Liver (tissue), 3 donors: ENCODE measurements around the gene MAPRE3.

Experiments
- FOXA1 ChIP-seq: IDR thresholded peaks from 2 replicates; pipeline ENCODE4 v1.6.1; 2016; ENCODE audit warnings: antibody characterized with exemption
- JUND ChIP-seq, 2 donors: IDR thresholded peaks; 2 replicates each; pipeline ENCODE4 v1.6.1; 2016; ENCODE audit warnings: antibody characterized with exemption in 2 of 2
- RAD21 ChIP-seq, 2 donors: IDR thresholded peaks; 2 replicates each; pipeline ENCODE4 v1.6.1; 2016; ENCODE audit warnings: antibody characterized with exemption in 2 of 2, mild to moderate bottlenecking in 2 of 2
- REST ChIP-seq: IDR thresholded peaks from 2 replicates; pipeline ENCODE4 v1.6.1; 2016; ENCODE audit warnings: antibody characterized with exemption, mild to moderate bottlenecking
- RXRA ChIP-seq, 2 donors: IDR thresholded peaks; 2 replicates each; pipeline ENCODE4 v1.6.1; 2017 to 2018; ENCODE audit warnings: antibody characterized with exemption in 2 of 2, mild to moderate bottlenecking in 1 of 2
- SP1 ChIP-seq: IDR thresholded peaks from 2 replicates; pipeline ENCODE4 v1.6.1; 2018; ENCODE audit warnings: antibody characterized with exemption, mild to moderate bottlenecking
- TAF1 ChIP-seq: conservative IDR thresholded peaks from 2 replicates; pipeline ENCODE4 v1.6.1; 2016; ENCODE audit warnings: antibody characterized with exemption, mild to moderate bottlenecking
- YY1 ChIP-seq: IDR thresholded peaks from 2 replicates; pipeline ENCODE4 v1.6.1; 2016; ENCODE audit warnings: antibody characterized with exemption, mild to moderate bottlenecking
- TF ChIP-seq, protein P1 (sequence below): fragments of 150-350 bp; IDR thresholded peaks from 2 replicates; pipeline ENCODE4 v1.5.1; 2017; ENCODE audit warnings: improper control_type of control experiment, low read depth, low read length; ENCODE audit not compliant: missing input control
- TF ChIP-seq, protein P2 (sequence below): IDR thresholded peaks from 2 replicates; pipeline ENCODE4 v1.6.1; 2016; ENCODE audit warnings: antibody characterized with exemption
- TF ChIP-seq, protein P3 (sequence below): IDR thresholded peaks from 2 replicates; pipeline ENCODE4 v1.6.1; 2016; ENCODE audit warnings: antibody characterized with exemption
- TF ChIP-seq, protein P4 (sequence below): IDR thresholded peaks from 2 replicates; pipeline ENCODE4 v1.6.1; 2016; ENCODE audit warnings: antibody characterized with exemption
- donor health status: healthy.
- donor health status: healthy.

DNA sequence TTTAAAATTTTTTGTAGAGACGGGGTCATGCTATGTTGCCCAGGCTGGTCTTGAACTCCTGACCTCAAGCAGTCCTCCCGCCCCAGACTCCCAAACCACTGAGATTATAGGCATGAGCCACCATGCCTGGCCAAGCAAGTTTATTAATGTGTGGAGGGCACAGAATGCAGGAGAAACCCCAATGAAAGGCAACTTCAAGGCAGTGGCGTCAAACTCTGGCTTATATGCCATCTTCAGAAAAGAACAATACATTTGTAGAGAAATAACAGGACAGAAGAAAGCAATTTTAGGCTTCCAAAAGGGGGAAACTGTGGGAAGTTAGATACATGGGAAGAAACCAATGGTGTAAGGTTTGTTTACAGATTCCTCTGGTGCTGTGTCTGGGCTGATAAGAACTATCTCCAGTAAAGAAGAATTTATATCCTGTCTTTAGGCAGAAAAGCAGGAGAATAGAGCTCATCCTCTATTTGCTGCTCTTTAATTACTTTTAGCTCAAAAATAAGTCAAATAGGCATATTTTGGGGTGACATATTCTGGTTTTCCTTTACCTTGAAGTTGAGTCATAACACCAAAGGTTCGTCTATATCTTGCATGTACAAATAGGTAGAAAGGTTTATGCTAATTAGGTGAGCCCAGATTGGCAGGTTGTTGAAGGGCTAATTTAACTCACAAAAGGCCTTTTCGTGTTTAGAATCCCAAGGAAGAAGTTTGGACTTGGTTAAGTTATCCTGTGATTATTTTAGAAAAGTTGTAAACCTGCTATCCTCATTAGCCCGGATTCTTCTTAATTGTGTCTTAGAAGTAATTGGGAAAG lies 36.4 kb downstream of the MAPRE3 start:
- TF ChIP-seq YY1 = no peak
- no peak for TF ChIP-seq TAF1
- TF ChIP-seq, protein P1, sequence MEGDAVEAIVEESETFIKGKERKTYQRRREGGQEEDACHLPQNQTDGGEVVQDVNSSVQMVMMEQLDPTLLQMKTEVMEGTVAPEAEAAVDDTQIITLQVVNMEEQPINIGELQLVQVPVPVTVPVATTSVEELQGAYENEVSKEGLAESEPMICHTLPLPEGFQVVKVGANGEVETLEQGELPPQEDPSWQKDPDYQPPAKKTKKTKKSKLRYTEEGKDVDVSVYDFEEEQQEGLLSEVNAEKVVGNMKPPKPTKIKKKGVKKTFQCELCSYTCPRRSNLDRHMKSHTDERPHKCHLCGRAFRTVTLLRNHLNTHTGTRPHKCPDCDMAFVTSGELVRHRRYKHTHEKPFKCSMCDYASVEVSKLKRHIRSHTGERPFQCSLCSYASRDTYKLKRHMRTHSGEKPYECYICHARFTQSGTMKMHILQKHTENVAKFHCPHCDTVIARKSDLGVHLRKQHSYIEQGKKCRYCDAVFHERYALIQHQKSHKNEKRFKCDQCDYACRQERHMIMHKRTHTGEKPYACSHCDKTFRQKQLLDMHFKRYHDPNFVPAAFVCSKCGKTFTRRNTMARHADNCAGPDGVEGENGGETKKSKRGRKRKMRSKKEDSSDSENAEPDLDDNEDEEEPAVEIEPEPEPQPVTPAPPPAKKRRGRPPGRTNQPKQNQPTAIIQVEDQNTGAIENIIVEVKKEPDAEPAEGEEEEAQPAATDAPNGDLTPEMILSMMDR = no peak
- no peak for TF ChIP-seq RXRA (IDR thresholded peaks at IDR 0.05)
- TF ChIP-seq FOXA1 = no peak
- TF ChIP-seq, protein P2, sequence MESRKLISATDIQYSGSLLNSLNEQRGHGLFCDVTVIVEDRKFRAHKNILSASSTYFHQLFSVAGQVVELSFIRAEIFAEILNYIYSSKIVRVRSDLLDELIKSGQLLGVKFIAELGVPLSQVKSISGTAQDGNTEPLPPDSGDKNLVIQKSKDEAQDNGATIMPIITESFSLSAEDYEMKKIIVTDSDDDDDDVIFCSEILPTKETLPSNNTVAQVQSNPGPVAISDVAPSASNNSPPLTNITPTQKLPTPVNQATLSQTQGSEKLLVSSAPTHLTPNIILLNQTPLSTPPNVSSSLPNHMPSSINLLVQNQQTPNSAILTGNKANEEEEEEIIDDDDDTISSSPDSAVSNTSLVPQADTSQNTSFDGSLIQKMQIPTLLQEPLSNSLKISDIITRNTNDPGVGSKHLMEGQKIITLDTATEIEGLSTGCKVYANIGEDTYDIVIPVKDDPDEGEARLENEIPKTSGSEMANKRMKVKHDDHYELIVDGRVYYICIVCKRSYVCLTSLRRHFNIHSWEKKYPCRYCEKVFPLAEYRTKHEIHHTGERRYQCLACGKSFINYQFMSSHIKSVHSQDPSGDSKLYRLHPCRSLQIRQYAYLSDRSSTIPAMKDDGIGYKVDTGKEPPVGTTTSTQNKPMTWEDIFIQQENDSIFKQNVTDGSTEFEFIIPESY = no peak
- no peak for TF ChIP-seq RAD21 (IDR thresholded peaks at IDR 0.05)
- TF ChIP-seq SP1 = no peak
- TF ChIP-seq REST = no peak
- no peak for TF ChIP-seq JUND (IDR thresholded peaks at IDR 0.05)
- TF ChIP-seq, protein P3, sequence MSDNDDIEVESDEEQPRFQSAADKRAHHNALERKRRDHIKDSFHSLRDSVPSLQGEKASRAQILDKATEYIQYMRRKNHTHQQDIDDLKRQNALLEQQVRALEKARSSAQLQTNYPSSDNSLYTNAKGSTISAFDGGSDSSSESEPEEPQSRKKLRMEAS = no peak
- TF ChIP-seq, protein P4, sequence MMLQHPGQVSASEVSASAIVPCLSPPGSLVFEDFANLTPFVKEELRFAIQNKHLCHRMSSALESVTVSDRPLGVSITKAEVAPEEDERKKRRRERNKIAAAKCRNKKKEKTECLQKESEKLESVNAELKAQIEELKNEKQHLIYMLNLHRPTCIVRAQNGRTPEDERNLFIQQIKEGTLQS = no peak
